Panc1 (cell line): ENCODE data around the gene PRELID3B.

Source experiments
- POLR2AphosphoS5 ChIP-seq: IDR thresholded peaks from 2 replicates; pipeline ENCODE4 v1.6.1; 2012; ENCODE audit warnings: mild to moderate bottlenecking, low read depth, low read length, moderate library complexity
- SIN3A ChIP-seq: IDR thresholded peaks from 2 replicates; pipeline ENCODE4 v1.6.1; 2012; ENCODE audit warnings: low read depth, mild to moderate bottlenecking, low read length, moderate library complexity, borderline replicate concordance; ENCODE audit not compliant: insufficient read depth
- TCF7L2 ChIP-seq: IDR thresholded peaks from 2 replicates; pipeline ENCODE4 v1.6.1; 2011; ENCODE audit warnings: mild to moderate bottlenecking, low read depth, low read length, inconsistent platforms
- TF ChIP-seq, protein P1 (sequence below): fragments of 450-650 bp; IDR thresholded peaks from 2 replicates; pipeline ENCODE4 v1.5.1; 2017; ENCODE audit warnings: mild to moderate bottlenecking
- TF ChIP-seq, protein P2 (sequence below), 2 experiments: IDR thresholded peaks; 2 replicates each; pipeline ENCODE4 v1.6.1; 2011 to 2012; ENCODE audit warnings: low read depth in 2 of 2, control low read depth in 1 of 2, low read length in 1 of 2, mild to moderate bottlenecking in 1 of 2, moderate library complexity in 1 of 2; ENCODE audit not compliant: insufficient read depth in 1 of 2

DNA sequence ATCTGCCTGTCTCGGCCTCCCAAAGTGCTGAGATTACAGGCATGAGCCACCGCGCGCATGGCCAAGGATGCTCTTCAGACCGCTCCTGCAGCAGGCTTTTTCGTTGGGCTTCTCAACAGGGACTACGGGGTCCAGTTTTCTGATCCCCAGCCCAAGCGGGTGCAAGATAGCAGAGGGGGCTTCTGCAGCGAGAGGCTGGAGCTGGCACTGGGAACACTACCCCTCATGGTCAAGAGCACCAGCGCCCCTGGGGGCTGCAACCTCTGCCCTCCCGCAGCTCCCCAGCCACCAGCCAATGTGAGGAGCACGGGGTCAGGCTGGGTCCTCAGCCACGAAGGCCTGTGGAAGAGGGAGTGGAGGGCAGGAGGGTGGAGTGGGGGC, 41.5 kb downstream of the PRELID3B start:
- TF ChIP-seq, protein P1, sequence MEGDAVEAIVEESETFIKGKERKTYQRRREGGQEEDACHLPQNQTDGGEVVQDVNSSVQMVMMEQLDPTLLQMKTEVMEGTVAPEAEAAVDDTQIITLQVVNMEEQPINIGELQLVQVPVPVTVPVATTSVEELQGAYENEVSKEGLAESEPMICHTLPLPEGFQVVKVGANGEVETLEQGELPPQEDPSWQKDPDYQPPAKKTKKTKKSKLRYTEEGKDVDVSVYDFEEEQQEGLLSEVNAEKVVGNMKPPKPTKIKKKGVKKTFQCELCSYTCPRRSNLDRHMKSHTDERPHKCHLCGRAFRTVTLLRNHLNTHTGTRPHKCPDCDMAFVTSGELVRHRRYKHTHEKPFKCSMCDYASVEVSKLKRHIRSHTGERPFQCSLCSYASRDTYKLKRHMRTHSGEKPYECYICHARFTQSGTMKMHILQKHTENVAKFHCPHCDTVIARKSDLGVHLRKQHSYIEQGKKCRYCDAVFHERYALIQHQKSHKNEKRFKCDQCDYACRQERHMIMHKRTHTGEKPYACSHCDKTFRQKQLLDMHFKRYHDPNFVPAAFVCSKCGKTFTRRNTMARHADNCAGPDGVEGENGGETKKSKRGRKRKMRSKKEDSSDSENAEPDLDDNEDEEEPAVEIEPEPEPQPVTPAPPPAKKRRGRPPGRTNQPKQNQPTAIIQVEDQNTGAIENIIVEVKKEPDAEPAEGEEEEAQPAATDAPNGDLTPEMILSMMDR = no peak
- TF ChIP-seq POLR2AphosphoS5 = no peak
- TF ChIP-seq SIN3A = no peak
- TF ChIP-seq, protein P2, sequence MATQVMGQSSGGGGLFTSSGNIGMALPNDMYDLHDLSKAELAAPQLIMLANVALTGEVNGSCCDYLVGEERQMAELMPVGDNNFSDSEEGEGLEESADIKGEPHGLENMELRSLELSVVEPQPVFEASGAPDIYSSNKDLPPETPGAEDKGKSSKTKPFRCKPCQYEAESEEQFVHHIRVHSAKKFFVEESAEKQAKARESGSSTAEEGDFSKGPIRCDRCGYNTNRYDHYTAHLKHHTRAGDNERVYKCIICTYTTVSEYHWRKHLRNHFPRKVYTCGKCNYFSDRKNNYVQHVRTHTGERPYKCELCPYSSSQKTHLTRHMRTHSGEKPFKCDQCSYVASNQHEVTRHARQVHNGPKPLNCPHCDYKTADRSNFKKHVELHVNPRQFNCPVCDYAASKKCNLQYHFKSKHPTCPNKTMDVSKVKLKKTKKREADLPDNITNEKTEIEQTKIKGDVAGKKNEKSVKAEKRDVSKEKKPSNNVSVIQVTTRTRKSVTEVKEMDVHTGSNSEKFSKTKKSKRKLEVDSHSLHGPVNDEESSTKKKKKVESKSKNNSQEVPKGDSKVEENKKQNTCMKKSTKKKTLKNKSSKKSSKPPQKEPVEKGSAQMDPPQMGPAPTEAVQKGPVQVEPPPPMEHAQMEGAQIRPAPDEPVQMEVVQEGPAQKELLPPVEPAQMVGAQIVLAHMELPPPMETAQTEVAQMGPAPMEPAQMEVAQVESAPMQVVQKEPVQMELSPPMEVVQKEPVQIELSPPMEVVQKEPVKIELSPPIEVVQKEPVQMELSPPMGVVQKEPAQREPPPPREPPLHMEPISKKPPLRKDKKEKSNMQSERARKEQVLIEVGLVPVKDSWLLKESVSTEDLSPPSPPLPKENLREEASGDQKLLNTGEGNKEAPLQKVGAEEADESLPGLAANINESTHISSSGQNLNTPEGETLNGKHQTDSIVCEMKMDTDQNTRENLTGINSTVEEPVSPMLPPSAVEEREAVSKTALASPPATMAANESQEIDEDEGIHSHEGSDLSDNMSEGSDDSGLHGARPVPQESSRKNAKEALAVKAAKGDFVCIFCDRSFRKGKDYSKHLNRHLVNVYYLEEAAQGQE (IDR thresholded peaks at IDR 0.05; ENCODE audit: insufficient read depth in 1 of 2, low read depth in 2 of 2, low read length in 1 of 2) = no peak
- TF ChIP-seq TCF7L2 = no peak
